ENCODE data around the gene PON3.

Gene PON3

DNA sequence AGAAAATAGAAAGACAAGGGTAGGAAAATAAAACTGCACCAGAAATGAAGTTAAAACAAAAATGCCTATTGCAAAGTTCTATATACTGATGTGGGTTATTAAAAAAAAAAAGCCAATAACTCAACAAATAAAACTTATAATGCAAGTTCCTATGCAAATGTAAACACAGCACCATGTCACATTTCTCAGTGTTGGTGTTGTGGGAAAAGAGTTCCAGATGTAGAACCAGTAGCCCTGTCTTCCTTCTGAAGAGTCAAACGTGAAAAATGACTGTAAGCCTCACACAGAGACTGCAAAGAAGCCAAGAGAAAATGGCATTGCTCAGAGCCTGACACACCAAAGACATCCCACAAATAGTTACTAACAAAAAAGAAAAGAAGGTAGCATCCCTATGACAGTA, 28.5 kb upstream of the PON3 start:
- Histone ChIP-seq H3K9me3 (ENCODE audit: low read length) (no peaks in the 10 kb centered on the region), H3K4me2 (ENCODE audit: low read length) (no peak overlapping the region), H3K36me3 (ENCODE audit: insufficient read depth, low read length) (peaks cover 4% of the 10 kb centered on the region; the same call in 1 of the 2 replicates), H3K27me3 (ENCODE audit: insufficient read depth, low read length) (no peaks in the 10 kb centered on the region), H3K79me2 (ENCODE audit: insufficient read depth, low read length) (no peaks in the 10 kb centered on the region), H4K20me1 (ENCODE audit: insufficient read depth, low read length) (no peaks in the 10 kb centered on the region), H3K4me1 (ENCODE audit: insufficient read depth, low read length, severe bottlenecking) (no peaks in the 10 kb centered on the region), H2AFZ (ENCODE audit: low read length) (no peak overlapping the region), H3K9me2 (ENCODE audit: low read depth, low read length) (no peaks in the 10 kb centered on the region), H3K9ac (ENCODE audit: low read length) (no peak overlapping the region), H3K27ac (ENCODE audit: low read depth, low read length, poor library complexity, severe bottlenecking) (no peak overlapping the region), H3F3A (ENCODE audit: insufficient read depth, low read length) (no peaks in the 10 kb centered on the region), H3K4me3 (ENCODE audit: low read depth, low read length, poor library complexity, severe bottlenecking) (no peak overlapping the region)
- TF ChIP-seq, protein P1, sequence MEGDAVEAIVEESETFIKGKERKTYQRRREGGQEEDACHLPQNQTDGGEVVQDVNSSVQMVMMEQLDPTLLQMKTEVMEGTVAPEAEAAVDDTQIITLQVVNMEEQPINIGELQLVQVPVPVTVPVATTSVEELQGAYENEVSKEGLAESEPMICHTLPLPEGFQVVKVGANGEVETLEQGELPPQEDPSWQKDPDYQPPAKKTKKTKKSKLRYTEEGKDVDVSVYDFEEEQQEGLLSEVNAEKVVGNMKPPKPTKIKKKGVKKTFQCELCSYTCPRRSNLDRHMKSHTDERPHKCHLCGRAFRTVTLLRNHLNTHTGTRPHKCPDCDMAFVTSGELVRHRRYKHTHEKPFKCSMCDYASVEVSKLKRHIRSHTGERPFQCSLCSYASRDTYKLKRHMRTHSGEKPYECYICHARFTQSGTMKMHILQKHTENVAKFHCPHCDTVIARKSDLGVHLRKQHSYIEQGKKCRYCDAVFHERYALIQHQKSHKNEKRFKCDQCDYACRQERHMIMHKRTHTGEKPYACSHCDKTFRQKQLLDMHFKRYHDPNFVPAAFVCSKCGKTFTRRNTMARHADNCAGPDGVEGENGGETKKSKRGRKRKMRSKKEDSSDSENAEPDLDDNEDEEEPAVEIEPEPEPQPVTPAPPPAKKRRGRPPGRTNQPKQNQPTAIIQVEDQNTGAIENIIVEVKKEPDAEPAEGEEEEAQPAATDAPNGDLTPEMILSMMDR (IDR thresholded peaks at IDR 0.05; ENCODE audit: low read length), result no peak
- TF ChIP-seq EZH2 (IDR thresholded peaks at IDR 0.05; ENCODE audit: borderline replicate concordance, low read length), result no peak

DNA sequence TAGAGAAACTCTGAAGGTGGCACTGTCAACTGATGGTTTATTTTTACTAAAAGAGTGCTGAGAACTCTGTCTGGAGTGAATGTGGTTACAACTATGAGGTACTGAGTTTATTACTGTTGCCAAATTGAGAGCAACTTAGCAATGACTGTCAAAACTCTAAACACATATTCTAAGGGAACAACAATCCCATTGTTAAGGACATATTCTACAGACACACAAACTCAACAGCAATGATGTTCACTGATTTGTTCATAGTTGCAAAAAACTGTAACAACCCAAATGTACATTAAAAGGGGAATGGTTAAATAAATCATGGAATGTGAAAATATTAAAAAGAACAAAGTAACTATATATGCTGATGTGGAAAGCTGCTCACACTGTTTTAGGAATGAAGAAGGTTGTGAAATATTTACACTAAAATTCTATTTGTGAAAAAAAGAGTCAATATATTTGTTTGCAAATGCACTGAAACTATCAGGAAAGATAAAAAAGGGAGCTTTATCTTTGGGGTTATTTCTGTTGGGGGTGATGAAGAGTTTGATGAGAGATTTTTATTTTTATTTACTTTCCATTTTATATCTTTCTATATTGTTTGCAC, 25.8 kb upstream of the PON3 start:
- no peaks in the 10 kb centered on the region for H3F3A ChIP-seq (ENCODE audit: insufficient read depth, low read length)
- no peaks in the 10 kb centered on the region for H3K27me3 ChIP-seq (ENCODE audit: insufficient read depth, low read length)
- no peak overlapping the region for H3K4me3 ChIP-seq (ENCODE audit: low read depth, low read length, poor library complexity, severe bottlenecking)
- no peaks in the 10 kb centered on the region for H3K79me2 ChIP-seq (ENCODE audit: insufficient read depth, low read length)
- H3K9me3 ChIP-seq (ENCODE audit: low read length), result no peaks in the 10 kb centered on the region
- H3K27ac ChIP-seq (ENCODE audit: low read depth, low read length, poor library complexity, severe bottlenecking), result no peak overlapping the region
- H3K4me2 ChIP-seq (ENCODE audit: low read length), result no peak overlapping the region
- no peaks in the 10 kb centered on the region for H3K4me1 ChIP-seq (ENCODE audit: insufficient read depth, low read length, severe bottlenecking)
- H2AFZ ChIP-seq (ENCODE audit: low read length), result no peak overlapping the region
- H3K9ac ChIP-seq (ENCODE audit: low read length), result no peak overlapping the region
- TF ChIP-seq EZH2 (IDR thresholded peaks at IDR 0.05; ENCODE audit: borderline replicate concordance, low read length), result no peak
- TF ChIP-seq, protein P1 (IDR thresholded peaks at IDR 0.05; ENCODE audit: low read length), result no peak
- no peaks in the 10 kb centered on the region for H4K20me1 ChIP-seq (ENCODE audit: insufficient read depth, low read length)
- H3K36me3 ChIP-seq (ENCODE audit: insufficient read depth, low read length), result peaks cover 4% of the 10 kb centered on the region; the same call in 1 of the 2 replicates
- no peaks in the 10 kb centered on the region for H3K9me2 ChIP-seq (ENCODE audit: low read depth, low read length)

DNA sequence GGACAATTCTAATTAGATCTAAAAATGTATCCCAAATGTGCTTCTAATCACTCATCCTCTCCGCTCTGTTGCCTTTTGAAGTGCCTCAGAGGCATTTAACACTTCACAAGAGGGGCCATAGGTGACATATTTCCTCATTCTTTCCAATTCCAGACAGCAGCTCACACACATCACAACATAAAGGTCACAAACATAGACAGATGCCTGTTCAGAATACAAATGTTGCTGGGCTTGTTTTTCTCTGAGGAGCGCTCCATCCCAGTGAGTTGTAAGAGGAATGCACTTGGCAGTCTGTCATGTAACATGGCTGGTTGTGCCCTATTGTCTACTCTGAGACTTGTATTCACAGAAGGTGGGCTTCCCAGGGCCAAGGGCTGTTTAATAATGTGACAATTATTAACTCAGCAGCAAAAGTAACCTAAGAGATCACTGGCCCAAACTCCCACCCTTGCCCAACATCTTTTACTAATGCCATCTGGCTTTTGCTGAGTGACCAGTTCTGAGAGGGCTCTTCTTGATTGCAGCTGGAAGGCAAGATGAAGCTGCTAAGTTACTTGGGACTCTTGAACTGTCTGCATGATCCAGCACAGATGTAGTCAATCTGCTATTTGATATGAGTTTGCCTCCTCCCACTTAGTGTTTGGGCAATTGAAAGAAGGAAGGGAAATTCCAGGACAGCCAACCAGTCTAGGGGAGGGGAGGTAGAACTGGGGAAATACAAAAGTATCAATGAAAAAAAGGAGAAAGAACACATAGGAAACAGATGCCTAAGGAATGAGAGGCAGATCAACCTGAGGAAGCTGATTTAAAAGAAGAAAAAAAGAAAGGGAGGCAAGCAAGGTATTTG, 25.0 kb upstream of the PON3 start:
- H3K9me3 ChIP-seq (ENCODE audit: low read length), result no peaks in the 10 kb centered on the region
- no peaks in the 10 kb centered on the region for H4K20me1 ChIP-seq (ENCODE audit: insufficient read depth, low read length)
- H3K36me3 ChIP-seq (ENCODE audit: insufficient read depth, low read length), result peaks cover 4% of the 10 kb centered on the region; the same call in 1 of the 2 replicates
- no peak overlapping the region for H3K4me3 ChIP-seq (ENCODE audit: low read depth, low read length, poor library complexity, severe bottlenecking)
- TF ChIP-seq, protein P1 (IDR thresholded peaks at IDR 0.05; ENCODE audit: low read length), result no peak
- no peak for TF ChIP-seq EZH2 (IDR thresholded peaks at IDR 0.05; ENCODE audit: borderline replicate concordance, low read length)
- H3K9ac ChIP-seq (ENCODE audit: low read length), result no peak overlapping the region
- H3K4me1 ChIP-seq (ENCODE audit: insufficient read depth, low read length, severe bottlenecking), result no peaks in the 10 kb centered on the region
- H3K79me2 ChIP-seq (ENCODE audit: insufficient read depth, low read length), result no peaks in the 10 kb centered on the region
- H3K4me2 ChIP-seq (ENCODE audit: low read length), result no peak overlapping the region
- H3K27me3 ChIP-seq (ENCODE audit: insufficient read depth, low read length), result no peaks in the 10 kb centered on the region
- H3F3A ChIP-seq (ENCODE audit: insufficient read depth, low read length), result no peaks in the 10 kb centered on the region
- H3K27ac ChIP-seq (ENCODE audit: low read depth, low read length, poor library complexity, severe bottlenecking), result no peak overlapping the region
- no peak overlapping the region for H2AFZ ChIP-seq (ENCODE audit: low read length)
- H3K9me2 ChIP-seq (ENCODE audit: low read depth, low read length), result no peaks in the 10 kb centered on the region
